ENCODE data around the gene SOX6. TPM values are rescaled to one million over a fixed set of nuclear protein-coding genes. Genes with fewer than 3 reads are reported as not detected.

The SOX6 gene
- total RNA-seq, 1 experiment from 2014 or later = not detected

GRCh38 chr11:16380941-16381568 is 24.7 kb upstream of the SOX6 start:
- Histone ChIP-seq H2BK120ac (ENCODE audit: low read depth, low read length, poor library complexity, severe bottlenecking) (no peak overlapping the region), H3K14ac (ENCODE audit: insufficient read depth, low read length) (no peak overlapping the region), H3K23me2 (ENCODE audit: insufficient read length, low read depth, low read length, poor library complexity, severe bottlenecking) (no peaks in the 10 kb centered on the region), H2BK12ac (ENCODE audit: insufficient read length, low read depth, low read length) (no peak overlapping the region), H4K8ac (replicated peaks; ENCODE audit: insufficient read length, low read depth, low read length) (no peak overlapping the region), H3K4me2 (ENCODE audit: insufficient read depth, insufficient read length, low read length) (no peak overlapping the region), H3K27me3 (ENCODE audit: insufficient read depth, low read length) (no peaks in the 10 kb centered on the region), H2AFZ (ENCODE audit: low read length) (no peak overlapping the region), H3K79me1 (ENCODE audit: insufficient read depth, low read depth, low read length, poor library complexity, severe bottlenecking) (no peaks in the 10 kb centered on the region), H2BK5ac (ENCODE audit: insufficient read length, low read length) (no peak overlapping the region), H4K20me1 (ENCODE audit: control insufficient read depth, insufficient read depth, insufficient read length) (no peaks in the 10 kb centered on the region), H3K18ac (ENCODE audit: insufficient read length, low read depth, low read length) (no peak overlapping the region), H3K79me2 (ENCODE audit: insufficient read depth, low read length) (no peaks in the 10 kb centered on the region), H3K9ac (ENCODE audit: extremely low read depth, insufficient read length, low read length) (no peak overlapping the region), H3K9me3 (ENCODE audit: control insufficient read depth, low read depth, low read length) (no peaks in the 10 kb centered on the region), H4K91ac (ENCODE audit: insufficient read length, low read depth, low read length) (no peak overlapping the region), H3K56ac (ENCODE audit: insufficient read length, low read depth, low read length) (no peak overlapping the region), H3K27ac (ENCODE audit: insufficient read length, low read depth, low read length) (no peak overlapping the region), H2AK5ac (ENCODE audit: insufficient read length, low read length) (no peak overlapping the region), H3T11ph (ENCODE audit: low read length) (no peak overlapping the region), H3K23ac (ENCODE audit: insufficient read length, low read depth, low read length) (no peak overlapping the region), H2BK15ac (ENCODE audit: low read depth, low read length) (no peak overlapping the region), H2BK20ac (ENCODE audit: low read depth, low read length, poor library complexity, severe bottlenecking) (no peak overlapping the region), H3K4ac (ENCODE audit: low read depth, low read length) (no peak overlapping the region), H3K4me1 (ENCODE audit: insufficient read depth, low read length) (no peaks in the 10 kb centered on the region), H4K5ac (ENCODE audit: insufficient read length, low read depth, low read length) (no peak overlapping the region)
- H3K27ac Mint-ChIP-seq = no peak overlapping the region
- no peak for TF ChIP-seq CTCF (conservative IDR thresholded peaks at IDR 0.05)
- H3K4me3 Mint-ChIP-seq = no peak overlapping the region
- H3K4me1 Mint-ChIP-seq = peaks cover 0 to 3% of the 10 kb centered on the region in 2 experiments; a peak in 1 of 4 replicates
- H3K27me3 Mint-ChIP-seq (ENCODE audit: low read depth) = peaks cover 51% of the 10 kb centered on the region
- H3K9me3 Mint-ChIP-seq = no peaks in the 10 kb centered on the region
- no peaks in the 10 kb centered on the region for H3K36me3 Mint-ChIP-seq (ENCODE audit: insufficient read depth in 1 of 3, low read depth in 3 of 3)
- DNase-seq = no peak
